ENCODE measurements around the gene OR6M1.

OR6M1 gene, protein sequence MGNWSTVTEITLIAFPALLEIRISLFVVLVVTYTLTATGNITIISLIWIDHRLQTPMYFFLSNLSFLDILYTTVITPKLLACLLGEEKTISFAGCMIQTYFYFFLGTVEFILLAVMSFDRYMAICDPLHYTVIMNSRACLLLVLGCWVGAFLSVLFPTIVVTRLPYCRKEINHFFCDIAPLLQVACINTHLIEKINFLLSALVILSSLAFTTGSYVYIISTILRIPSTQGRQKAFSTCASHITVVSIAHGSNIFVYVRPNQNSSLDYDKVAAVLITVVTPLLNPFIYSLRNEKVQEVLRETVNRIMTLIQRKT

GRCh38 chr11:123806249-123806648 lies at the start of gene OR6M1:
OR6M1 (minus strand) TSS chr11:123806349; CDS start chr11:123806349, 0 bp downstream.
- no peak for DNase-seq (ENCODE audit: low read depth)

- DNase-seq (ENCODE audit: low read depth) = no peak
These were observed 46.9 kb upstream of the OR6M1 start for GRCh38 chr11:123853038-123853437.

GRCh38 chr11:123852321-123852720 lies 46.2 kb upstream of the OR6M1 start:
- DNase-seq (ENCODE audit: low read depth) = no peak

DNA sequence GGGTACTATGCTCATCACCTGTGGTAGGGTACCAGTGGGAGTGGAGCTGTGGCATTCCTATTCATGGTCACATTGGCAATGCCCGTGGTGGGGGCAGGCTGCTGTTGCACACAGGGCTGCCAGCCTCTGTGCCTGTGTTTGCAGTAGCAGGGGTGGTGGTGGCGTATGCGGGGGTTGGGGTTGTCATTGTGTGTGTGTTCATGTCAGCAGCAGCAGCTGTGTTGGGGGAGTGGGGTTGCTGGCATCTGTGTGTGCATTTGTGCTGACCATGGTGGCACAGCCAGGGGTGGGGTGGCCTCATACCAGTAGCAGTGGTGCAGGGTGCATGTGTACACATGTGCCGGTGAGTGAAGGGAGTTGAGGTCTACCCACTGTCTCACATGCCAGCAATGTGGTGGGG lies 45.0 kb upstream of the OR6M1 start:
- DNase-seq (ENCODE audit: low read depth) = no peak

GRCh38 chr11:123841174-123841573 lies 35.0 kb upstream of the OR6M1 start:
- no peak for DNase-seq (ENCODE audit: low read depth)

- no peak for DNase-seq (ENCODE audit: low read depth)
These were observed 33.0 kb upstream of the OR6M1 start for GRCh38 chr11:123839131-123839530.

DNA sequence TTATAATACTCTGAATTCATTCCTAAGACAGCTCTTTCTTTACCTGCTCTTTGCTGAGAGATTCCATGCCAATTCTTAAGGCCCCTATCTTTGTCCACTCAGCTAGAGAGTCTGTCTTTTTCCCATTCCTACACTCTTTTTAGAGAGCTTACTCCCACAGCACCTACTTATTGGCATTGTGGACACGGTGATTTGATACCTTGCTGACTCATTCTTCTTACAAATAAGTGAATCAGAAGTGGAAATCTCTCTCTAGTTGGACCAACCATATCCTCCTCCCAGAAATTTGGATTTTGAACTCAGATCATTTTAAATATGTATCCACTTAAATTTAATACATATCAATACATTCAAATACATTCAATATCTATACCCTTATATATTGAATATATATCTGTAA lies 32.5 kb upstream of the OR6M1 start:
- no peak for DNase-seq (ENCODE audit: low read depth)

DNA sequence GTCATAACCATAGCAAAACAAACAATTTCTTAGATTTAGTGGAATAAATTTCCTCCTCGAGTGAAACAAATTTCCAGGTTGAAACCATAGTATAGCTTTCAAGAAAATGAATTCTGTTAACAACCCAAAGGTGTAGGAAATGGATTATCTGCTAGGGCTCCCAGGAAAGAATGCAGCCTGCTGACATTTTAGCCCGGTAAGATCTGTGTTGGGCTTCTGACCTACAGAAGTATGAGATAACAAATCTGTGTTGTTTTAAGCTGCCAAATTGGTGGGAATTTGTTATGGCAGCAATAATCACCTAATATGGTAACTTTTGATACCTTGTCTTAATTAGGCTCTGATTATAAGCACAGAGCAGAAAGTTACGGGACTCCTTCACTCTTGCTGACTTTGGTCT lies 32.0 kb upstream of the OR6M1 start:
- no peak for DNase-seq (ENCODE audit: low read depth)

GRCh38 chr11:123833095-123833494 lies 26.9 kb upstream of the OR6M1 start:
- no peak for DNase-seq (ENCODE audit: low read depth)

- no peak for DNase-seq (ENCODE audit: low read depth)
These were observed 23.6 kb upstream of the OR6M1 start for GRCh38 chr11:123829745-123830144.

GRCh38 chr11:123822599-123822998 lies 16.4 kb upstream of the OR6M1 start:
- no peak for DNase-seq (ENCODE audit: low read depth)

DNA sequence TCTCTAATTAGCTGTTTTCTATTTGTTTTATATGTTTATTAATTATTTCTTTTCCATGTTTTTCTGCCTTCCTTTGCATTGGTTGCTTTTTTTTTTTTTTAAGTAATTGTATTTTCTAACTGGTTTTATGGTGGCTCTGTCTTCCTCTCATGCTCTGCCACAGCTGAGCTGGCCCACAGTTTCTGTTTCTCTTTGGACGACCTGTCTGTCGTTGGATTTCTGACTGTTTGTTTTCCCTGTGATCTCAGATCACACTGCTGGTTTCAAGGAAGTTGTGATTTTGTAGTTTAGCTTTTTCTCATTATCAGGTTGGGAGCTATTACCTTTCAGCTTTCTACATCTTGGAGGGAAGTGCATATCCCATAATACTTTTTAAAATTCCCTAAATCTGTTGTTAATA lies 15.9 kb upstream of the OR6M1 start:
- no peak for DNase-seq (ENCODE audit: low read depth)

DNA sequence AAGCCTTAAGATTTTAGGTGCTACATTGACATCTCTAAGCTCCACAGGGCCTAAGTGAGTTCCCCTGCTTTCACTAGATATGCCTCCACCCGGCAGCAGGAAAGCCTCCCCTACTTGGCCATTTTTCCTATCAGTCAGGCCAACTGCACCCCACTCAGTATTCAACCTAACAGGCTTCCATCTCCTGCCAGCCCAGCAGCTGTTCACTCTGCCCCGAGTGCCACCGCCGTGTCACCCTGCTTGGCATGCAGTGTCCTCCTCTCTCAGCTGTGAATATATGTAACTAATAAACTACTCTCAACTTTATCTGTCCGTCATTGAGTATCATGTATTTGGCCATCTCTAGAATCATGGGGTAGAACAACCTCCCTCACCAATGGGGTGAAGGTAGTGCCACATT lies 9.0 kb upstream of the OR6M1 start:
- DNase-seq (ENCODE audit: low read depth) = no peak

DNA sequence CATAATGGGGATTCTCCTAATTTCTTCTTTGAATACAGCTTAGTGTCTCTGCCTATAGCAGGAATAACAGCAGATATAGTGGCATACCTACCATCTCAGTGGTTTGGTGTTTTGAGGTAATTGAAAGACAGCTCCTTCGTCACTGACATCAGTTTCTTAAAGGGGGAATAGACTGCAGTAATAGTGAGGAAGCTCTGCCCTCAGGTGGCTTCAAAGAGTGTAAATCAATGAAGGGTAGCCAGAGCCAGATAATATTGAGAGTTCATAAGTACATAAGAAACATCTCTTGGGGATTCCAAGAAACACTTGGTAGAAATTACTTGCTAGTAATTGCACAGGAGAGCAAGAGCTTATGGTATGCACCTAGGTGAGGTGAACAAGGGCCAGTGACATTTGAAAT lies 4.4 kb downstream of the OR6M1 start:
- no peak for DNase-seq (ENCODE audit: low read depth)

DNA sequence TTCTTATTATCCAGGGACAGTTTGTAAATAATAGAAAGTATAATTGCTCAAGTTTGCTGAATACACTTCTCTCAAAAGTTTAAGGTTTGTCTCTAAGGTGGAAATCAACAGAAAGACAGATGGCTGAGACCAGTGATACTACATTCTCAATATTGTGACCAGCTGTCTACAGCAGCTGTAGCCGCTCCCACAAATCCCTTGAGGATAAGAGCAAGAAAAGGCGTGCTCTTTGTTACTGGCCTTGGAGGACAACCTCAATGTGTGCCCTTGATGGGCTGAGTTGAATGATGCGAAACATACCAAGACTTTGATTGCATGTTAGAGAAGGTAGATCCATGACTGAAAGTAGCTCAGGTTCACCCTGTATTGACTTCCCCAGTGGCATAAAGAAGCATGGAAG lies 6.1 kb downstream of the OR6M1 start:
- no peak for DNase-seq (ENCODE audit: low read depth)

GRCh38 chr11:123799438-123799837 lies 6.7 kb downstream of the OR6M1 start:
- no peak for DNase-seq (ENCODE audit: low read depth)

- DNase-seq (ENCODE audit: low read depth) = no peak
These were observed 7.5 kb downstream of the OR6M1 start for GRCh38 chr11:123798513-123799252.

DNA sequence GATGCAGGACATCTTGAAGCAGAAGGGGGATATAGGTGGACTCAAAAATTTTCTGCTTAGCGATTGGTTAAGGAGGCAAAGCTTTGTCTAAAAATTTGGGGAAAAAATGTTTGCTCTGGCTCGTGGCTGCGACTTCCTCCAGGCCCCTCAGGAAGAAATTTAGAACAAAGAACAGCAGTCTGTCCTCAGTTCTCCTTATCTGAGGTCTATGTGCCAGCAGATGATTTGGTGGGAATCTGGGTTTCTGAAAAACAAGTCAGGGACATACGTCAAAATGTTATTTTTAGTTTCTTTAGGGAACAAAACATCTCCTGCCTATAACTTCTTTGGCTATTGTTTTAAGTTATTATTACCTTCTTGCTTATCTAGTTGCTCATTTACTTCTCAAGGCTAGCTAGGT lies 8.1 kb downstream of the OR6M1 start:
- no peak for DNase-seq (ENCODE audit: low read depth)

DNA sequence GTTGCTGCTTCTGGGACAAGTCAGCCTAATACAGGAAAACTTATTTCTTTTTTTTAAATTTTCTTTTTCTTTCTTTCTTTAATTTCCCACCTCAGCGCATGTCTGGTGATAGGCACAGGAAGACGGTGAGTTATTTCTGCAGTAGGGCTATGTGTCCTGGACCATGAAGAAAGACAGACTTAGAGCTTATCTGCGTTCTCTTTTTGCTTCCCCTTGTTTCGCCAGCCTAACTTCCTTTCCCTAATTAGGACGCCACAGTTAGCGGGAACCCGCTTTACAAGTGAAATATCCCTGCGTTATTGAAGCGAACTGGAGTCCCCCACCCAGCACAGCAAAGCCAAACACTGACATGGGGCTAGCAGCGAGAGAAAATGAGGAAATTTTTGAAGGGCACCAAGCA lies 8.6 kb downstream of the OR6M1 start:
- no peak for DNase-seq (ENCODE audit: low read depth)

DNA sequence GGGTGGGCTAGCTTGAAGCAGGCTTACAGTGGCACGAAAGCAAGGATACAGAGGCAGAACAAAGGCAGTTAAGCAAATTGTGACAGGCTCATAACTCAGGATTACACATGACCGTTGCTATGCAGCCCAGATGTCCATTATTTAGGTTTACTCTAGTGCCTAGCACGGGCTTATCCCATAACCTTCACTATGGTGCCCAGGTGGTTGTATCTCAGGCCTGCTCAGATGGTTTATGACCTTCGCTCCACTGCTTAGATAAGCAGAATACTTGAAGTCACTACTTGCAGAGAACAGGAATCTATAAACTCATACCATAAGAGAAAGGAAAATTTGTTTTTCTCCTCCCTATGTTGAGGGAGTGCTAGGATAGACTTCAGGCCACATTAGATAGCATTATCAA lies 9.0 kb downstream of the OR6M1 start:
- no peak for DNase-seq (ENCODE audit: low read depth)

DNA sequence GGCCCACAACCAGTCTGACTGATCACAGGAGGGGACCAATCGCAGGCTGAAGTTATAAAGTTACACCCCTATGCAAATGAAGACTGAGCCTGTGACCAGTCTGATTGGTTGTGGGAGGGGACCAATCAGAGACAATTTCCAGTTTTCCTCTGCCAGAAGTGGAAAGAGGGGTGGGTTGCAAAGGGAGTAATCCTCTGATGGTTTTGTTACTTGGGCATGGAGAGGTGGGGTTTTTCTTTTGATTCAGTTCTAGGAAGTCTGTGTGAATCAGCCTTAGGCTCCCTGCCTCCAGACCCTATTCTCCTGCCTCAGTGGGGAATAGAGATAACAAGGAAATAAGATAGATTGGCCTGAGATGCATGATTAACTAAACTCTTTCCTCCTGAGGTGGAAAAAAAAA lies 9.9 kb downstream of the OR6M1 start:
- DNase-seq (ENCODE audit: low read depth) = no peak

- DNase-seq (ENCODE audit: low read depth) = no peak
These were observed 22.6 kb downstream of the OR6M1 start for GRCh38 chr11:123783536-123783935.

- DNase-seq (ENCODE audit: low read depth) = no peak
These were observed 27.6 kb downstream of the OR6M1 start for GRCh38 chr11:123778511-123778910.
